Tibial nerve (tissue), 4 donors: ENCODE results near the gene AFAP1L1. TPM values are rescaled to one million over a fixed set of nuclear protein-coding genes. Genes with fewer than 3 reads are reported as not detected.

Experiments
- DNase-seq, 2 donors: peaks; one replicate each; pipeline ENCODE4 v3.0.0-alpha.2; 2019; ENCODE audit warnings: low spot score in 2 of 2
- H3K27ac ChIP-seq, 4 donors: fragments of 200-600 bp; sonication (generic) in 3 of 4; one replicate each; pipeline ENCODE4 v1.5.1; 2017 to 2019; ENCODE audit warnings: mild to moderate bottlenecking in 1 of 4
- H3K27me3 ChIP-seq, 2 donors: fragments of 200-600 bp; sonication (generic) in 1 of 2; one replicate each; pipeline versions ENCODE4 v1.5.1 to v1.6.0; 2017 to 2019
- H3K36me3 ChIP-seq, 3 donors: fragments of 200-600 bp; sonication (generic); one replicate each; pipeline ENCODE4 v1.5.1; 2018 to 2019
- H3K4me1 ChIP-seq, 4 donors: fragments of 200-600 bp; sonication (generic) in 3 of 4; one replicate each; pipeline ENCODE4 v1.5.1; 2017 to 2019
- H3K4me3 ChIP-seq, 4 donors: fragments of 200-600 bp; sonication (generic) in 3 of 4; one replicate each; pipeline ENCODE4 v1.5.1; 2017 to 2019; ENCODE audit warnings: mild to moderate bottlenecking in 1 of 4, moderate library complexity in 1 of 4
- H3K9me3 ChIP-seq, 4 donors: fragments of 200-600 bp; sonication (generic) in 3 of 4; one replicate each; pipeline ENCODE4 v1.5.1; 2017 to 2019
- CTCF ChIP-seq, 5 experiments: fragments of 200-600 bp in 3 of 5; fragments of 450-650 bp in 2 of 5; sonication (generic) in 3 of 5; IDR thresholded peaks; one replicate each; pipeline ENCODE4 v1.5.1; 2016 to 2019; ENCODE audit warnings: antibody characterized with exemption in 5 of 5, mild to moderate bottlenecking in 3 of 5, moderate library complexity in 2 of 5
- EP300 ChIP-seq, 2 donors: sonication (generic); formaldehyde crosslinking; IDR thresholded peaks; one replicate each; pipeline ENCODE4 v1.6.1; 2017; ENCODE audit warnings: antibody characterized with exemption in 2 of 2, mild to moderate bottlenecking in 1 of 2
- POLR2A ChIP-seq, 2 donors: fragments of 450-650 bp; IDR thresholded peaks; one replicate each; pipeline ENCODE4 v1.6.1; 2017; ENCODE audit warnings: antibody characterized with exemption in 2 of 2, mild to moderate bottlenecking in 2 of 2, moderate library complexity in 2 of 2
- WGBS, 2 donors: methylation state at CpG; one replicate each; pipeline ENCODE4 v1.1.5; 2018; 5-methylcytosine and 5-hydroxymethylcytosine counted together
- total RNA-seq, 4 donors: library from RNA; depleted of rRNA; stranded (reverse); fragments of >200 nt; gene quantifications; one replicate each; pipeline ENCODE4 v1.1.0, GENCODE V29; 2016

The AFAP1L1 gene
- total RNA-seq, 4 donors from 2014 or later, result 40.8 to 93.5 (median 91.6) TPM

- no peaks in the 10 kb centered on the region for H3K27me3 ChIP-seq
- no peak overlapping the region for H3K4me3 ChIP-seq
- H3K36me3 ChIP-seq, result peaks cover 0 to 6% (median 0%) of the 10 kb centered on the region in 3 donors
- no peak for TF ChIP-seq POLR2A (IDR thresholded peaks at IDR 0.05)
- no peak for TF ChIP-seq CTCF (IDR thresholded peaks at IDR 0.05)
- TF ChIP-seq EP300 (IDR thresholded peaks at IDR 0.05), result no peak
- H3K4me1 ChIP-seq, result peaks cover 0 to 12% (median 3%) of the 10 kb centered on the region in 4 donors
- no peak for DNase-seq
- no peaks in the 10 kb centered on the region for H3K9me3 ChIP-seq
- 90 to 91% methylated on average over 22 of the region's 22 CpGs for WGBS, 2 donors
- no peak overlapping the region for H3K27ac ChIP-seq
Measured at GRCh38 chr5:149367972-149368645, 96.5 kb downstream of the AFAP1L1 start.

GRCh38 chr5:149370878-149371277 lies 99.2 kb downstream of the AFAP1L1 start:
- H3K27ac ChIP-seq, result no peak overlapping the region
- 64 to 77% methylated on average over 2 of the region's 2 CpGs for WGBS, 2 donors
- peaks cover 0 to 12% (median 3%) of the 10 kb centered on the region in 4 donors for H3K4me1 ChIP-seq
- no peaks in the 10 kb centered on the region for H3K9me3 ChIP-seq
- no peaks in the 10 kb centered on the region for H3K27me3 ChIP-seq
- TF ChIP-seq EP300 (IDR thresholded peaks at IDR 0.05) (no peak), POLR2A (IDR thresholded peaks at IDR 0.05) (no peak), CTCF (IDR thresholded peaks at IDR 0.05) (no peak)
- no peak overlapping the region for H3K4me3 ChIP-seq
- no peak for DNase-seq
- H3K36me3 ChIP-seq, result peaks cover 0 to 6% (median 0%) of the 10 kb centered on the region in 3 donors

- DNase-seq, result peak; percentile 35 to 52
- H3K27me3 ChIP-seq, result no peaks in the 10 kb centered on the region
- 36 to 44% methylated on average over 12 of the region's 12 CpGs for WGBS, 2 donors
Measured at GRCh38 chr5:149371296-149371962, 99.8 kb downstream of the AFAP1L1 start.

GRCh38 chr5:149372076-149372795 lies 100.6 kb downstream of the AFAP1L1 start:
- TF ChIP-seq CTCF (IDR thresholded peaks at IDR 0.05), result no peak
- no peak for TF ChIP-seq EP300 (IDR thresholded peaks at IDR 0.05)
- TF ChIP-seq POLR2A (IDR thresholded peaks at IDR 0.05), result no peak
- Histone ChIP-seq H3K36me3 (peaks cover 0 to 6% (median 0%) of the 10 kb centered on the region in 3 donors), H3K27ac (no peak overlapping the region), H3K9me3 (no peaks in the 10 kb centered on the region), H3K4me1 (peaks cover 0 to 12% (median 3%) of the 10 kb centered on the region in 4 donors), H3K27me3 (no peaks in the 10 kb centered on the region), H3K4me3 (no peak overlapping the region)
- no peak for DNase-seq
- 42 to 85% methylated on average over 4 of the region's 4 CpGs for WGBS, 2 donors

More at GRCh38 chr5:149371296-149371962, 99.8 kb downstream of the AFAP1L1 start:
- TF ChIP-seq EP300 (IDR thresholded peaks at IDR 0.05) (no peak), POLR2A (IDR thresholded peaks at IDR 0.05) (no peak), CTCF (IDR thresholded peaks at IDR 0.05) (peak; percentile 66 to 75 (median 73))
- Histone ChIP-seq H3K9me3 (no peaks in the 10 kb centered on the region), H3K4me3 (no peak overlapping the region), H3K27ac (no peak overlapping the region), H3K4me1 (peaks cover 0 to 12% (median 3%) of the 10 kb centered on the region in 4 donors), H3K36me3 (peaks cover 0 to 6% (median 0%) of the 10 kb centered on the region in 3 donors)
